Measurements from ENCODE around the gene CYP4A22. TPM values are rescaled to one million over a fixed set of nuclear protein-coding genes. Genes with fewer than 3 reads are reported as not detected.

The CYP4A22 gene
- total and polyA plus RNA-seq, 9 of the 15 experiments (the other 6 are each of a cell fraction or from before 2014, with no cell fraction given) = 0.07 TPM; not detected in 8

GRCh38 chr1:47180603-47181094 is 43.4 kb downstream of the CYP4A22 start (continued):
- no peak for TF ChIP-seq GTF3C2 (IDR thresholded peaks at IDR 0.05; ENCODE audit: borderline replicate concordance, extremely low read depth, insufficient read length)
- no peak for TF ChIP-seq HNRNPUL1 (IDR thresholded peaks at IDR 0.05; ENCODE audit: low read length)
- no peak for TF ChIP-seq ZFP1 (CRISPR knock-in tag; IDR thresholded peaks at IDR 0.05)
- TF ChIP-seq E4F1 (CRISPR knock-in tag; IDR thresholded peaks at IDR 0.05; ENCODE audit: borderline replicate concordance) = no peak
- TF ChIP-seq MITF (IDR thresholded peaks at IDR 0.05) = no peak
- TF ChIP-seq RAD21 (CRISPR knock-in tag; conservative IDR thresholded peaks at IDR 0.05 in 1 of 2, IDR thresholded peaks at IDR 0.05 in 1 of 2) = no peak
- TF ChIP-seq CHD1 (IDR thresholded peaks at IDR 0.05; ENCODE audit: low read length) = no peak
- TF ChIP-seq ZBTB33 (CRISPR knock-in tag; IDR thresholded peaks at IDR 0.05) = no peak
- TF ChIP-seq ZNF655 (CRISPR knock-in tag; IDR thresholded peaks at IDR 0.05) = no peak
- TF ChIP-seq RB1 (IDR thresholded peaks at IDR 0.05; ENCODE audit: low read depth) = no peak
- TF ChIP-seq GATA2 (CRISPR knock-in tag; IDR thresholded peaks at IDR 0.05) = no peak; the same call in 1 of the 2 replicates
- TF ChIP-seq HMG20A (CRISPR knock-in tag; conservative IDR thresholded peaks at IDR 0.05) = no peak

Measured in K562 (cell line).